ENCODE data around the gene MMP17. TPM values are rescaled to one million over a fixed set of nuclear protein-coding genes. Genes with fewer than 3 reads are reported as not detected.
A peak's percentile ranks its signal among the peaks of the same experiment; 100 is the strongest.

Gene MMP17
- total RNA-seq, 1 donor from 2014 or later: 5.2 TPM

DNA sequence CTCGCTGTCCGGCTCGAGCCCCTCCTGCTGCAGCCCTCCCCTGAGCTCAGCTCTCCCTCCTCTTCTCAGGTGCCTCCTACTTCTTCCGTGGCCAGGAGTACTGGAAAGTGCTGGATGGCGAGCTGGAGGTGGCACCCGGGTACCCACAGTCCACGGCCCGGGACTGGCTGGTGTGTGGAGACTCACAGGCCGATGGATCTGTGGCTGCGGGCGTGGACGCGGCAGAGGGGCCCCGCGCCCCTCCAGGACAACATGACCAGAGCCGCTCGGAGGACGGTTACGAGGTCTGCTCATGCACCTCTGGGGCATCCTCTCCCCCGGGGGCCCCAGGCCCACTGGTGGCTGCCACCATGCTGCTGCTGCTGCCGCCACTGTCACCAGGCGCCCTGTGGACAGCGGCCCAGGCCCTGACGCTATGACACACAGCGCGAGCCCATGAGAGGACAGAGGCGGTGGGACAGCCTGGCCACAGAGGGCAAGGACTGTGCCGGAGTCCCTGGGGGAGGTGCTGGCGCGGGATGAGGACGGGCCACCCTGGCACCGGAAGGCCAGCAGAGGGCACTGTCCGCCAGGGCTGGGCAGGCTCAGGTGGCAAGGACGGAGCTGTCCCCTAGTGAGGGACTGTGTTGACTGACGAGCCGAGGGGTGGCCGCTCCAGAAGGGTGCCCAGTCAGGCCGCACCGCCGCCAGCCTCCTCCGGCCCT, 22.8 kb downstream of the MMP17 start:
- Histone ChIP-seq H3K36me3 (no peaks in the 10 kb centered on the region), H3K27me3 (no peaks in the 10 kb centered on the region), H3K9me3 (no peaks in the 10 kb centered on the region), H3K4me1 (peaks cover 11% of the 10 kb centered on the region), H3K27ac (no peak overlapping the region), H3K4me3 (no peak overlapping the region)
- intact Hi-C loops (cut with DNase I): no loop called here
- DNase-seq (ENCODE audit: extremely low spot score in 2 of 2): no peak
- TF ChIP-seq POLR2AphosphoS5 (IDR thresholded peaks at IDR 0.05; ENCODE audit: insufficient read depth in 1 of 2, low read depth in 1 of 2): no peak
- TF ChIP-seq, protein P1, sequence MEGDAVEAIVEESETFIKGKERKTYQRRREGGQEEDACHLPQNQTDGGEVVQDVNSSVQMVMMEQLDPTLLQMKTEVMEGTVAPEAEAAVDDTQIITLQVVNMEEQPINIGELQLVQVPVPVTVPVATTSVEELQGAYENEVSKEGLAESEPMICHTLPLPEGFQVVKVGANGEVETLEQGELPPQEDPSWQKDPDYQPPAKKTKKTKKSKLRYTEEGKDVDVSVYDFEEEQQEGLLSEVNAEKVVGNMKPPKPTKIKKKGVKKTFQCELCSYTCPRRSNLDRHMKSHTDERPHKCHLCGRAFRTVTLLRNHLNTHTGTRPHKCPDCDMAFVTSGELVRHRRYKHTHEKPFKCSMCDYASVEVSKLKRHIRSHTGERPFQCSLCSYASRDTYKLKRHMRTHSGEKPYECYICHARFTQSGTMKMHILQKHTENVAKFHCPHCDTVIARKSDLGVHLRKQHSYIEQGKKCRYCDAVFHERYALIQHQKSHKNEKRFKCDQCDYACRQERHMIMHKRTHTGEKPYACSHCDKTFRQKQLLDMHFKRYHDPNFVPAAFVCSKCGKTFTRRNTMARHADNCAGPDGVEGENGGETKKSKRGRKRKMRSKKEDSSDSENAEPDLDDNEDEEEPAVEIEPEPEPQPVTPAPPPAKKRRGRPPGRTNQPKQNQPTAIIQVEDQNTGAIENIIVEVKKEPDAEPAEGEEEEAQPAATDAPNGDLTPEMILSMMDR (IDR thresholded peaks at IDR 0.05): peak in 2 of 3 experiments; percentile 30 to 69

DNA sequence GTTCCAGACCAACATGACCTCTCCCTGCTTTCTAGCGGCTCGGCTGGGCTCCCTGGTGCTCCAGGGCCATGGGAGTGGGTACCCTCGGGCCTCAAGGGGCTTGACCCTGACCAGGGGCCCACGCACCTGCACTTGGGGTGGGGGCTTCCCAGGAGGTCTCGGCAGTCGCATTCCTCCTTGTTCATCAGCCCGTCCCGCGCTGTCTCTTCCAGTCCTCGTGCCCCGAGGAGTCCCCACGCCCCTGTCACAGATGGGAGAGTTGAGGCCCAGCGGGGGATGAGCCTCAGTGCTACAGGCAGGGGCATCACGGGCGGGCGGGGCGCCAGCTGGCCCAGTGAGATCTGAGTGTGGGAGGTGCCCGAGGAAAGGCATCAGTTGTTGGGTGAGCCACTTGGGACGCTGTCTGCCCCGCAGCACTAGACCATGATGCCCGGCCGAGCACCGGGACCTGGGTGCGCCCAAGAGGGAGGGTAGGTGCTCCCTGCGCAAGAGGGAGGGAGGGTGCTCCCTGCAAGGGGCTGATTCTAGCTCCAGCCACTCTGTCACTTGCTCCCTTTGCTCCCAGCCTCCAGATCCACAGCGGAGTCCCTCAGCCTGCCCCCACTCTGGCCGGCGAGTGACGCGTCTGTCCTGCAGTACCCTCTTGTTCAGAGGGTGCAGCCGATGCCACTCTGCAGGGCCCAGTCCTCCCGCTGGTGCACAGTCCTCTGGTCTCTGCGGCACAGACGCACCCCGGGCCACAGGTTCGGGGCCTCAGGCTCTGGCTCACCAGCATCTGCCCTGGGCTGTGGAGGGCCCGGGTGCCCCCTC, 23.8 kb downstream of the MMP17 start:
- intact Hi-C loops (cut with DNase I): no loop called here
- Histone ChIP-seq H3K27ac (no peak overlapping the region), H3K36me3 (no peaks in the 10 kb centered on the region), H3K9me3 (no peaks in the 10 kb centered on the region), H3K4me1 (peaks cover 11% of the 10 kb centered on the region), H3K27me3 (no peaks in the 10 kb centered on the region), H3K4me3 (no peak overlapping the region)
- TF ChIP-seq, protein P1 (IDR thresholded peaks at IDR 0.05): no peak
- peak in 1 of 2 donors; percentile 3 for TF ChIP-seq POLR2AphosphoS5 (IDR thresholded peaks at IDR 0.05; ENCODE audit: insufficient read depth in 1 of 2, low read depth in 1 of 2)
- no peak for TF ChIP-seq POLR2A (IDR thresholded peaks at IDR 0.05)
- DNase-seq (ENCODE audit: extremely low spot score in 2 of 2): no peak

DNA sequence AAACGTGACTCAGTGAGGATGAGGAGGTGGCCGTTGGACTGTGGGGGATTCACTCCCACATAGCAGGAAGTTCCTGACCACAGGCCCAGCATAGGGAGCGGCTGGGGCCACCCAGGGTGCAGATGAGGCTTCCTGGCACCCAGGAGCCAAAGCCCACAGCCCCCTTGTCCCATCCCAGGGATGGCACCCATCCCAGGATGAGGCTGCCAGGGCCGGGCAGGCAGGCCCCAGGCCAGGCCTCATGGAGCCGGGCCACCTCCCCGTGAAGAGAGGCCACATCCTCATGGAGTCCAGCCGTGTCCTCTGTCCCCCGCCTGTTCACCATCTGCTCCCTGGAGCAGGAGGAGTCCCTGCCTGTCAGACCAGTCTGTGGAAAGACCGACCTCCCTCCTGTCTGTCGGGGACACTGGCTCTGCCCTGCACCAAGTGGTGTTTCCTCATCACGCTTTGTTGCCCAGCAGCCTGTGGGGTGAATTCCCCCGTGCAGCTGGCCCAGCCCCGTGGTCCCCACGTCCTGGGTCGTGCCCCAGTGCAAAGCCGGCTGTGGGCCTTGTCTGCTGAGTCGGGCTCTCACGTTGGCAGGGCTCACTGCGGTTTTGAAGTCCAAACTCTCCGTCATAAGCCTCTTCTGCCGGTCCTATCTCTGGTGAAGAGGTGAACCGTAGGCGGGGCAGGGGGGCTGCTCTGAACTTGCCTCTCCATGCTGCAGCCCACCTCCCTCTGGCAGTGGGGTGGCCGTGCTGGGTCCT, 24.5 kb downstream of the MMP17 start:
- peaks cover 11% of the 10 kb centered on the region for H3K4me1 ChIP-seq
- peak overlapping the region; percentile 3 for H3K27ac ChIP-seq
- H3K4me3 ChIP-seq: no peak overlapping the region
- no peak for DNase-seq (ENCODE audit: extremely low spot score in 2 of 2)
- no peaks in the 10 kb centered on the region for H3K9me3 ChIP-seq
- TF ChIP-seq POLR2AphosphoS5 (IDR thresholded peaks at IDR 0.05; ENCODE audit: insufficient read depth in 1 of 2, low read depth in 1 of 2): peak in 1 of 2 donors; percentile 4
- TF ChIP-seq, protein P1 (IDR thresholded peaks at IDR 0.05): no peak
- no peaks in the 10 kb centered on the region for H3K36me3 ChIP-seq
- intact Hi-C loops (cut with DNase I): no loop called here
- no peaks in the 10 kb centered on the region for H3K27me3 ChIP-seq

DNA sequence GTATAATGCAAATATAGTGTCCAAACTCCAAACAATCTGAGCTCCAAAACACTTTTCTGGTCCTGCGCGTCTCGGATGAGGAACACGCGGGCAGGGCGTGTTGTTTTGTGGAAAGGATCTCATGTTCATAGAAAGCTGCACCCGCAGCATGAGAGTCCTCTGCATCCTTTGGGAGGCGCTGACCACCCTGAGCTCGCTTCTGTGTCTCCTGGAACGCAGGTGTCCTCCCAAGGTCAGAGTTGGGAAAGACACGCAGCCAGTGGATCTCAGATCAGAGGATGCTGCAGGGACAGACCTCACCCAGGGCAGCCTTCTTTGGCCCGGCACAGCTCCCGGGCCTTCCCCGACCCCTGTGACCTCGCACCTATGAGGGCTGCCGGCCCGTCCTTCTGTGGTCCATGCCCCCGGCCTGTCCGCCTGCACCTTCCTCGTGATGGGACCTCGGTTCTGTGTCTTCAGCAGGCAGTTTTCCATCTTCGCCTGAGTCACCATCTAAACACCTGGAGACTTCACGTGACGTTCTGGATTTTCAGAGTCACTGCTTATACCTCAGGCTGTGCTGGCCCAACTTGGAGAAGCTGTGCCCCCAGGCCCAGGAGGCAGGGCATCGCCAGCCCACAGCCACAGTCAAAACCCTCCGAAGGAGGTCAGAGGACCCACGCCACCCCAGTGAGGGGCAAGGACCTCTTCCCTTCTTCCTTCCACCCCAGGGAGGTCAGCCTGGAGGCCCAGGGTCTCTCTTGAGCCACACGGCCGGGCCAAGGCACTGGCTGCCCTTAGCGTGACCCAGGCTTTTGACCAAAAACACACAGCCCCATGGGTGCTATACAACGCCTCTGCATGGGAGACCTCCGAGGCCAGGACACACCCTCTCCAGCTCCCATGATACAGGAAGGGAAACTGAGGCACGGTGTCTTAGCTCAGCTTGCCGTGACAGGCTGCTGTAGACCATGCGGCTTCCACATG, 25.9 kb downstream of the MMP17 start:
- intact Hi-C loops (cut with DNase I): no loop called here
- no peaks in the 10 kb centered on the region for H3K9me3 ChIP-seq
- H3K36me3 ChIP-seq: no peaks in the 10 kb centered on the region
- no peak overlapping the region for H3K27ac ChIP-seq
- no peaks in the 10 kb centered on the region for H3K27me3 ChIP-seq
- no peak for DNase-seq (ENCODE audit: extremely low spot score in 2 of 2)
- H3K4me3 ChIP-seq: no peak overlapping the region
- TF ChIP-seq, protein P1 (IDR thresholded peaks at IDR 0.05): no peak
- TF ChIP-seq POLR2A (IDR thresholded peaks at IDR 0.05) (no peak), POLR2AphosphoS5 (IDR thresholded peaks at IDR 0.05; ENCODE audit: insufficient read depth in 1 of 2, low read depth in 1 of 2) (no peak)
- H3K4me1 ChIP-seq: peaks cover 11% of the 10 kb centered on the region

Data from vagina (tissue), 2 donors.